GM20000 (cell line): ENCODE data around the gene ZFHX3.

Experiments
- DNase-seq: peaks from one replicate; pipeline ENCODE4 v3.0.0; 2012; ENCODE audit warnings: low spot score
- CTCF ChIP-seq: IDR thresholded peaks from 2 replicates; pipeline ENCODE4 v1.5.1; 2012; ENCODE audit warnings: mild to moderate bottlenecking, control low read depth; ENCODE audit errors: extremely low read depth, missing control alignments

ZFHX3 gene

DNA sequence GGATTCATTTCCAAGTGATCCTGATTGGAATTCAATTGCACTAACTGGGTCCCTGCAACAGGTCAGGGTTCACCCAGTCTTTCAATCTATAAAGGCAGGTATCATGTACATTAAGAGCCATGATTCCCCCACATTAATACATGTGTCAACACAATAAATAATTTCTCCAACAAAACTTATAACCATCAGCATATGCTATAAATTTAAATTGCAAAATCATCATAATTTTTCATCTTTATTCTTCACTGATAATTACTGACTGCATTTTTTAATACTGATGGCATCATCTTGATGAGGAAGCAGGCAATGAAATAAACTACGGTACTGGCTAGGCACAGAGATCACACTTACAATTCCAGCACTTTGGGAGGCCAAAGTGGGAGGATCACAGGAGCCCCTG is 59.4 kb downstream of the ZFHX3 start:
- TF ChIP-seq CTCF = no peak
- no peak for DNase-seq

GRCh38 chr16:72987480-72987901 is 60.4 kb downstream of the ZFHX3 start:
- DNase-seq = no peak
- TF ChIP-seq CTCF = no peak

GRCh38 chr16:72985995-72986394 is 61.9 kb downstream of the ZFHX3 start:
- DNase-seq = no peak
- TF ChIP-seq CTCF = no peak

DNA sequence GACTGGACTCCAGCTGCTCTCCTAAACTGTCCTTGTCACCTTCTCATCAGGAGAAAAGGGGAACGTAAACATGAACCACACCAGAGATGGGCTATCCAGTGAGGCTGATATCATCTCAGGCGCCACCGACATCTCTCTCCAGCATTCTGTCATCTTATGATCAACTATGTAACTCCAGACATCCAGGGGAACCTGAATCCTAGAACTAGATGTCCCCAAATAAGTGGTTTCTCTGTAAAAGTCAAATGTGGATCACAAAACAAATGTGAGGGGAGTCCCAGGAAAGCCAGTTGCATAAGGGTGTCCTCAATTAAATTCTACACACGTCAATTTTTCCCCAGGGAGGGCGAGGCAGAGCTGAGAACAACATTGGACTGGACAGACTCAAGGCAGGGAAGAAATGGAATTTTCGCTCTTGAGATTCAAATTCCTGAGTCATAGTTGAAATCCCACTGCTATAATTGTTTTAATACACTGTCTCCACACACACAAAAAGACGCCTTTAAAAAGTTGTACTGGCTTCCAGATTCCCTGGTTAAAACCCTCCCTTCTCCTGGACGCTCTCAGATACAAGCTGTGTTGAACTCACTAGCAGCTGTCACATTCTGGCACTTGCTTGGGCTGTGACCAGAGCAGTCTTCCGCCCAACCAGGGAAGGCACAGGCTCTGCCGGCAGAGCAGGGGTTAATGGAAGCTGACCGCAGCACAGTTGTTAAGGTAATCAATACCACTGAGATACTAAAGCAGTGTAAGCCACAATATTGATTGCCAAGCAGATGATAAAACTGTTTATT is 62.6 kb downstream of the ZFHX3 start:
- no peak for DNase-seq

DNA sequence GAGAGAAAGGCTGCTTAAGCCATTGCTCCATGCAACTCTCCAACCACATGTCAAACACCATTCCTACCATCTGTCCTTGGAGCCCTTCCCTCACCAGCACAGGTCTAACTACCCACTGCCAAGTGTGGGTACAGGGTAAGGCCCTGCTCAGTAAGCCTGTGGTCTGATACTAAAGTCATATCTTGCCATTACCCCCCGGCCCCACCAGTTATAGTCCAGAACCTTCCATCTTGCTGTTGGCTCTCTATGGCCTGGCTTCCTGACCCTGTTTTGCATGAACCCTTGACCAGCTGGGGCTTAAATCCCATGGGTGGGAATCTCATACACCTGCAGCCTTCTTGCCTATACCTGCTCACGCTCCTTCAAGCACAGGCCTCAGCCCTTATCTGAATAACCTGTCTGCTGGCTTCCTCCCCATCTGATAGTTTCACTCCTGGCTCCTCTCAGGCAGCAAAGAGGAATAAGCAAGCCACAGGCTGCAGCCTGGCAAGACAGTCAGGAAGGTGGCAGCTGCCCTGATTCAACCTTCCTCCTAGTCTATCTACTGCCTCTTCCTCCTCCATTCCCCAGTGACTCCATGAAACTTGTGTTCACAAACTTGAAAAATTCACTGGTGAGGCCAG is 64.1 kb downstream of the ZFHX3 start:
- no peak for TF ChIP-seq CTCF
- DNase-seq = no peak

More for the DNA sequence above, 62.6 kb downstream of the ZFHX3 start:
- TF ChIP-seq CTCF = no peak

GRCh38 chr16:72983241-72983640 is 64.7 kb downstream of the ZFHX3 start:
- TF ChIP-seq CTCF = no peak
- no peak for DNase-seq

- TF ChIP-seq CTCF = no peak
- DNase-seq = no peak
Observed at GRCh38 chr16:72979974-72980373, 68.0 kb downstream of the ZFHX3 start.
